ENCODE measurements around the gene ZNF473.
A peak's percentile ranks its signal among the peaks of the same experiment; 100 is the strongest.

ZNF473 gene

DNA sequence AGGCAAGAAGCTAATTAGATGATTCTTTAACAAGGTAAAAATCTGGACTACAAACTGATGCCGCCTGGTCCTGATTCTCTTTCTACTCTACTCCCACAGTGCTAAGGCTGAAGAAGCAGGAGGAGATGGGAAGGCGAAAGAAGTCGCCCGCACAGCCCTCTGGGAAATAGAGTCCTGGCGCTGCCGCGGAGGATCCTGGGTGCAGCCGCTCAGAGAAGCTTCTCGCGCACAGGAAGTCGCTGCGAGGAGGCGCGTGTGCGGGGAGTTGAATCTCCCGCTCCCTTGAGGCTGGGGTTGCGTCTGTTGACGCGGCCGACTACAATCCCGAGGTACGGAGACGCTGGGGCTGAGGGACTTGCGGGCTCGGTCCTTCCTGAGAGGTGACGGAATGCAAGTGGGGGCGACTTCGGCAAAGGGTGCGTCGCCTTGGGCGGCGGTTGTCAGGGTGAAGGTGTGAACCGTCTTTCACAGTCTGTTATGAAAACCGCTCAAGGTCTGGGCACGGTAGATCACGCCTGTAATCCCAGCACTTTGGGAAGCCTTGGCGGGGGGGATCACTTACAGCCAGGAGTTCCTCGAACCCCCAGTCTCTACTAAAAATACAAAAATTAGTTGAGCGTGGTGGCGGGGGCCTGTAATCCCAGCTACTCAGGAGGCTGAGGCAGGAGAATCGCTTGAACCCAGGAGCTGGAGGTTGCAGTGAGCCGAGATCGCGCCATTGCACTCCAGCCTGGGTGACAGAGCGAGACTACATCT, at the start of gene ZNF473:
TSS of gene ZNF473 (plus strand) at position 212 of the 756 bp plus-strand sequence. CDS start 5,078 bp downstream, outside the sequence.
- DNase-seq (ENCODE audit: low read depth), result peak; percentile 97

DNA sequence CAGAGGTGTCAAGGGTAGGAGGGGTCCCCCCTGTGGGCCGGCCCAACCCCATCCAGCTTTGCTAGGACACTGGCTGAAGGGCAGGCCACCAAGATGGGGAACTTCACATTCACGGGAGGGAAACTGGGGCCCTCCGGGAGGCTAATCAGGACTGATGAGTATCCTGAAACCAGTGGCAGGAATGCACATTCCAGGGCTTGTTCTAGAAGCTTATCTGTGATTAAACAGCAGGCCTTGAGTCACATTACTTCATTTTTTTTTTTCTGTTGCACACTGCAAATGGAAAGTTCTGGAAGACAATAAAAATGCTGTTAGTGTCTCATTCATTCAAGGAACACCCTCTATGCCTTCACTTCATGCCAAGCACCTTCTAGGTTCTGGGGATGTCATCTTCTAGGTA, 49.3 kb upstream of the ZNF473 start:
- peak; percentile 31 for DNase-seq (ENCODE audit: low read depth)

DNA sequence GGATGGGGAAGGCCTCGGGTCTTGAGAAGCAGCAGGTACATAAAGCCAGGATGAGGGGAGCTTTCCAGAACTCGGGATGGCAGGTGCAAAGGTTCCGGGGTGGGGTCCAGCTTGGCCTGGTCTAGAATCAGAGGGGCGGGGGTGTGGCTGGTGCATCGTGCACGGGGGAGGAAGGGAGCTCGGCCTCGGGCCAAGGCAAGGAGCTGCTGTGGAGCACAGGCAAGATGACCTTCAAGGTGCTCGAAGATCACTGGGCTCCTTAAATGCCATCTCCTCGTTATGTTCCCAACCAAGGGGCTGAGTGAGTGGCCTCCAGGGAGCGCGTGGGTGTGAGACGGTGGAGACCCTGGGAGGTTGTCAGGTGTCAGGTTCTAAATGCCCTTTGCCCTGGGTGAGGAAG, 48.7 kb upstream of the ZNF473 start:
- DNase-seq (ENCODE audit: low read depth), result no peak

DNA sequence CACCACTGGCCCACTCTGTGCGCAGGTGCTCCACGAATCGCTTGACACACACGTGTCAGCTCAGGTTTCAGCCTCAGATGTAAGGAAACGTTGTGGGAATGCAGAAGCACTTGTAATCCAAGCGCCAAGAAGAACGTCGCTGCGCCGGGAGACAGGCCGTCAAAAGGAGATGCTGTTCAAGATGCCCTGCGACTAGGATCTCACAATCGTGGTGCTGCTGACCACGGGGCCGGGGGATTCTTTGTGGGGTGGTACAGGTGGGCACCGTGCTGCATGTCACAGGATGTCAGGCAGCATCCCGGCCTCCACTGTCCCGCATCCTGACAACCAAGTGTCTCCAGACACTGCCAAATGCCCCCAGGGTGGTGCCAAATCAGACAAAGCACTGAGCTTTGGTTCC, 47.9 kb upstream of the ZNF473 start:
- no peak for DNase-seq (ENCODE audit: low read depth)

DNA sequence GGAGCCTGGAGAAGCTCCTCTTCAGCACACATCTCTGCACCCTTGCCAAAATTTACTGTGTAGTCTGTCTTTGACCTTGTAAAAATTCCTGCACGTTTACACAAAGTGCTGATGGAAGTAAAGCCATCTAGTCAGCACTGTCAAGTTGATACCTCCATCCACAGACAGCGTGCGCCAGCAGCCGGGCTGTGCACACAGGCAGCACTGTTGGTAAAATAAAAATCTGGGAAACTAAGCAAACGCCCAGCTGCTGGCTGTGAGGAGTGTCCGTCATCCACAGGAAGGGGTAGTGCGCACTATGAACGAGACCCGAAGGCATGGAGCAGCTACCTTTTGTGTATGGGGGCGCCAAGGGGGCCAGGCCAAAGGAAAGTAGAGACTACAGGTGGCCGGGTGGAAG, 47.5 kb upstream of the ZNF473 start:
- no peak for DNase-seq (ENCODE audit: low read depth)

DNA sequence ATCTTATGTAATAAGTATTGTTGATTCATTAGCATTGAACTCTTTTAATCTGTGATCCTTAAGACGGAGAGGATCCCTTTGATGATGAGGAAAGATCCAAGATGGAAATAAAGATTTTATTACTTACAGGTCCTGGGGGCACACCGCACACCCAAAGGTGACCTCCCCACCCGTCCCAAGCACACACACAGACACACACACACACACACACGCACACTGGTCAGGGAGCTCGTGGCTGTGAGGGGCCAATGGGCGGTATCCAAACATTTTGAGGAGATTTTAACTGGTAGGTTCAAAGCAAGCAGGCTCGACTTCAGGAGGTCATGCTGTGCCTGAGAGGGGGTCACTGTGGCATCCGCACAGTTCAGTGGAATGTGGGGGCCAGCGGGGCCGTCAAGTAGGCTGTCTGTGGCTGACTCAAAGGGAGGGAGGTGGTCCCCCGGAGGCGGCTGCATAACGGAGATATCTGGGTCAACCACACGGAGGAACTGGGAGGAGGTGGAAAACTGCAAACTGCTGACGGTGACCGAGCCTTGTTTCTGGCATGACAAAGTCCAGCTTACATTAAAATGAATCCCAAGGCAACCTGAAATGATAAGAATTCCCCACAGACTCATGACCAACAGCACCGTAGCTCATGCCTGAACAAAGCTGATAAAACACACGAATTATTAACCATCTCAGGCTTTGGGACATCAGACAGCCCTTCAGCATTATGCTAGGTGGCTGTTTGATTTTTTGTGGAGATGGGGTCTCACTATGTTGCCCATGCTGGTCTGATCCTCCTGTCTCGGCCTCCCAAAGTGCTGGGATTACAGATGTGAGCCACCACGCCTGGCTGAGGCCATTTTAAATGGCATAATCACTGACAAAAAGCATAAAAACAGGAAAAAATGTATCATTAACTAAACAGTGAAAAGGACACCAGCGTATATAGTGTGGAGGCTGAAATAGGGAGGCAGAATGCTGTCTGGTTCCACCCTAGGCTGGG, 43.9 kb upstream of the ZNF473 start:
- no peak for DNase-seq (ENCODE audit: low read depth)

DNA sequence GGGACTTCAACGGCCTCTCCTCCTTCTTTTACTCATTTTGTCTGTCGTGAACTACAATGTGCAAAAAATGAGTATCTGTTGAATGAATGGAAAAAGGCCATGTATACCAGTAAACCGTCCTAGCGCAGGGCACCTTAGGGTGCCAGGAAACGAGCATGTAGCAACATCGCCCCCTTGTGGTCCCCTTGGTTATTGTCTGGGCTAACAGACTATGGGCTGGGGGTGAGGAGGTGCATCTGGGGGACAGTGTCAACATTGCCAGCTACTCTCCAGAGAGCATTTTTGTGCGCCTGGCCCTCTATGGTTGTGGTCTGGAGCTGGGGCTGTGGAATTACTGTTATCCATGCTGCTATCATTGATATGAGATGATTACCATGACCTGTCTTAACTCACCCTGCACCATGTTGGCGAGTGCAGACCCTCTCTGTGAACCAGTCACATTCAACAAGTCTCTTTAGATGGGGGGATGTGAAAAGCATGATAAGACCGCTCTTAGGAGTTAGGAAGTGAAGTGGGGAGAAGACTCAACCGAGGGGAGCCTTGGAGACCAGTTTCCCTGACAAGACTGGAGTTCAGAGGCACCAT, 42.1 kb upstream of the ZNF473 start:
- peak; percentile 47 for DNase-seq (ENCODE audit: low read depth)

DNA sequence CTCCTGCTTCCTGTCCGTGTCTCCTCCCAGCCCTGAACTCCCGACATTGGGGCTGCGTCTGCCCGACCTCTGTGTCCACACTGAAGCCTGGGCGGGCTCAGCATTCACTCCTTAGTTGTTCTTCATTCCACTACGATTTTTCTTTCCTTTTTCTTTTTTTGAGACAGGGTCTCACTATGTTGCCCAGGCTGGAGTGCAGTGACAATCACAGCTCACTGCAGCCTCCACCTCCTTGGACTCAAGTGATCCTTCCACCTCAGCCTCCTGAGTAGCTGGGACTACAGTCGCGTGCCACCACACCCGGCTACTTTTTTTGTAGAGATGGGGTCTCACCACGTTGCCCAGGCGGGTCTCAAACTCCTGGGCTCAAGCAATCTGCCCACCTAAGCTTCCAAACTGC, 41.3 kb upstream of the ZNF473 start:
- DNase-seq (ENCODE audit: low read depth), result no peak

DNA sequence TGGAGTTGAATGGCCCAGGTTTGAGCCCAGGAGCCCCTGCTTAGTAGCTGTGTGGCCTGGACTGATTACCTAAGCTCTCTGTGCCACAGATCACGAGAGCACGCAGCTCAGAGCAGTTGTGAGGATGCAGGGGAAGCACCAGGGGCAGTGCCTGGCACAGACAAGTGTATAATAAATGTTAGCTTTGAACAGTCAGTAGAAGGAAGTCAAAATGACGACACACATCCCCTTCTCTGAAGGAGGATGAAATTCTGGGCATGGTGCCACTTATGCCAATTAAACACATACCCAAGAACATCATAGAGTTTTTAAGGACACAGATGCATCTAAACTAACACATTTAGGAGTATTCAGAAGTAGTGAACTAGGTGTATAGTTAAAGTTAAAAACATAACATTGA, 39.9 kb upstream of the ZNF473 start:
- peak; percentile 13 for DNase-seq (ENCODE audit: low read depth)

DNA sequence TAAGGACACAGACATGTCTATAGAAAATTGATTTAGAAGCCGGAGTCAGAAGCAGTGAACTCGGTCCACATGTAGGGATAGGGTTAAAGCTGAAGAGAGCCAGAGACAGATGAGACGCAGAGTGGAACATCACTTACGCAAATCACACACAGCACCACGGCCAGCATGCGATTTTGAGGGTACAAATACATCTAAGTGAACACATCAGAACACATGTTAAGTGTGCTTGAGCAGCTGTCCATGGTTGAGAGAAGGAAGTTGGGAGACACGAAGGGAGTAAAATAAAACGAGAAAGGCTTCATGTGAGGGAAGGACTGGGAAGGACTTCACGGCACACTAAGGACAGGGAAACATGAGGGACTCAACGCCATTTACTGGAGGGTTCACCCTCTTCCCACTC, 39.5 kb upstream of the ZNF473 start:
- no peak for DNase-seq (ENCODE audit: low read depth)

DNA sequence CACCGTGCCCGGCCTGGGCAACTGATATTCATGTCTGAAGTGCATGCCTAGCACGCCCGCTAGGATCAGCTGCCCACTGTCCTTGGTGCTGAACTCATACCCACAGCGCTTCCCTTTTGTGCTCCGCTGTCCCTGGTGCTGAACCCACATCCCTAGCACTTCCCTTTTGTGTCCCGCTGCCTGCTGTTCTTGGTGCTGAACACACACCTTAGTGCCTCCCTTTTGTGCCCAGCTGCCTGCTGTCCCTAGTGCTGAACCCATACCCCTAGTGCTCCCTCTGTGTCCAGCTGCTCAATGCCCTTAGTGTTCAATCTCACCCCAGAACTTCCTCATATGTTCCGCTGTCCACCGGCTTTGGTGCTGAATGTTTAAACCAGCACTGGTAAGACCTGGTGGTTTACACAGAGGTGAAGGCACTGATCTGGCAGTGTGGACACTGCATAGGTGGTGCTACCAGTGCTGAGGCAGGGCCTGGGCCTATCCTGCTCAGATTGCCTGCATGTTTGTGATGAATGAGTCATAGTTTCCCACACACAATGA, 38.6 kb upstream of the ZNF473 start:
- DNase-seq (ENCODE audit: low read depth), result peak; percentile 90

DNA sequence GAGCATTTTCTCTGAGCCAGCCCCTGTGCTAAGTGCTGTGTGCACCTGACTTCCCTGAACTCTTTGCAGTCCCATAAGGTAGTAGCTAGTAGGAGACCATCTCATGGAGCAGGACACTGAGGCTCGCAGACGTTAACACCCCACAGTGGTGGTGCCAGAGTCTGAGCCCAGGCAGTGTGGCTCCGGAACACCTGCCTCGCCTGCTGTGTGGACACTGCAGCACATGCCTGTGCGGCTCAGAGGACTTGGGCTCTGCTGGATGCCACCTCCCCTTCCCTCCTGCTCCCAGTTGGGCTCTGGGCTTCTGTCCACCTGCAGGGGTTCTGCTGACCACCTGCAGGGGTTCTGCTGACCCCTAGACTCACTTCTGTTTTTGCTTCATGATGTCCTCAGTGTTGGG, 37.8 kb upstream of the ZNF473 start:
- DNase-seq (ENCODE audit: low read depth), result no peak

DNA sequence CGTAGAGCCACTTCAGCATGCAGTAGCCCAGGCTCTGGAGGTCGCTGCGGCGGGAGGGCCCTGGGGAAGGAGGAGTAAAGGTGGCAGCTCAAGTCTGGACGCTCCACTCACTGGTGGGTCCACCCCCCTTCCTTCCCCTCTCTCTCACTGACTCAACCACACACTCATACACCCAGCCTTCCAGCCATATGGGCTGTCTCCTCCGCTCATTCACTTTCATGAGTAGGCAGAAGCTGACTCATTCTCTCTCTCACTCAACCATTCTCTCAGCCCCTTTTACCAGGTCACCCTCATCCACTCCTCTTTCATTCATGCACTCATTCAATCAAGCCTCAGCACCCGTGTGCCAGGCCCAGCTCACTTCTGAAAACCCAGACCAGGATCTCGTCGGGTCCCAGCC, 37.4 kb upstream of the ZNF473 start:
- DNase-seq (ENCODE audit: low read depth), result peak; percentile 33

DNA sequence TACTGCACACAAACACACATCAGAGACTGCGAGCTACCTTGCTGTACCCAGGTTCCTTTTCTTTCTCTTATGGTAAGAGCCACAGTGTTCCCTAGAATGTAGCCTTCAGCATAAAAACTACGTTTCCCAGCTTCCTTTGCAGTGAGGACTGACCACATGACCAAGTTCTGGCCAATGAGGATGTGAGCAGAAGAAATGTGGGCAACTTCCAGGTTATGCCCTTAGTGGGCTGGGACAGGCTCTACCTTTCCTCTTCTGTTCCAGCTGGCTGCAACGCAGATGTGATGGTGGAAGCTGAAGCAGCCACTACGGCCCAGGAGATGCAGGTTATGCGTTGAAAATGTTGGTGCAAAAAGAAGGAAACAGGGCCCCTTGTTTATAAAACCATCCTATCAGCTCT, 28.1 kb upstream of the ZNF473 start:
- peak; percentile 49 for DNase-seq (ENCODE audit: low read depth)

DNA sequence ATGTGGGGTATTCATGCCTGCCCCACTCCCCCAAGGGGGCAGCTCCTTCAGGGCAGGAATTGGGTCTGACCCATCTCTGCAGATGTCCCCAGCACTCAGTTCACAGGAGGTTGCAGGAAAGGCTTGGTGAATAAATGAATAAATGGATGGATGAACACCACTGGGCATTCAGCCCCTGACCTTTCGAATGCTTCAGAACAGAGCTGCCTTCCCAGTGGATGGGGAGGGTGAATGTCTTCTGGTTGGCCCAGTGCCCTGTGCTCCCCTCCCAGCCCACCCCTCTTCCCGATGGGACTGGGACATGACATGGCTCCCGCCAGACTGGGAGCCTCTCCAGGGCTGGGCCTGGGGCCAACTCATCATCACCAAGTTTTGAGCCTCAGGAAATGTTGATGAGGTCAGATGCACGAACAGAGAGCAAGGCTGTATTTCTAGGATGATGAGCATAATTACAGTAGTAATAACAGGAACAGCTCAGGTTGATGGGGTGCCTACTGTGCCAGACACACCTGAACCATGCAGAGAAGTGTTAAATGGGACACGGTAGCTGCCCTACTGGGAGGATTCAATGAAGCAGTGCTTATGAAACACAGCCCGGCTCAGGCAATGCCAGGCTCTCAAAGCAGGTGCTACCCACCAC, 26.3 kb upstream of the ZNF473 start:
- DNase-seq (ENCODE audit: low read depth), result peak; percentile 25

DNA sequence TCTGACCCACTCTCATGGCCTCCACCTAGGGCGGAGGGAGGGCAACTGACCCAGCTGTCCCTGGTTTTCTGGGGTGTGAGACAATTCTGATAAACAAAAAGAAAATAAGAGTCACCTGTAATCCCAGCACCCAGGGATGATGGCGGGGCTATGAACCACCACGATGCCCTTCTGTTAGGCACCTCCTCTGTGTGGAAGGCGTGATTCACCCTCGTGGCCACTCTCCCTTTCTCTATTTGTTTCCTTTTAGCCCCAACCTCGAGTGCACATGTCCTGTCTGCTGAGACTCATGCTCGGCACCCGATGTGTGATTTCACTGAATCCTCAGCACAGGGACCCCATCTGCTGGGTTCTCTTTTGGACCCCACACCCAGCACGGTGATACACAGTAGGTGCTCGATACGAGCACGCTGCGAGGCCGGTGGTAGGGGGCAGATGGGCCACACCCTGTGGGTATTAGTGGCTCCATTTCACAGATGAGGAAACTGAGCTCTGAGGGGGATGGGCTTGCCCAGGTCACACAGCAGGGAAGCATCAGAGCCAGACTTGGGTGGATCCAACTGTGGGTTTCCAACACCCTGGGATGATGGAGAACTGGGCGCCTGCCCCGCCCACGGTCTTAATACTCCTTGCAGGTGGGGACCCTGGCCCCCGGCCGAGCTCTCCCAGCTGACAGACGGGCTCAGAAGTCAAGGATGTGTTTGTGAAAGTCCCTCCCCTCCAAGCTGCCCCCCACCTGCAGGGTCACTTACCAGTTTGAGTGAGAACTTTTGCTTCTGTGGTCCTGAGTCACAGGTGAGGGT, 25.6 kb upstream of the ZNF473 start:
- no peak for DNase-seq (ENCODE audit: low read depth)

DNA sequence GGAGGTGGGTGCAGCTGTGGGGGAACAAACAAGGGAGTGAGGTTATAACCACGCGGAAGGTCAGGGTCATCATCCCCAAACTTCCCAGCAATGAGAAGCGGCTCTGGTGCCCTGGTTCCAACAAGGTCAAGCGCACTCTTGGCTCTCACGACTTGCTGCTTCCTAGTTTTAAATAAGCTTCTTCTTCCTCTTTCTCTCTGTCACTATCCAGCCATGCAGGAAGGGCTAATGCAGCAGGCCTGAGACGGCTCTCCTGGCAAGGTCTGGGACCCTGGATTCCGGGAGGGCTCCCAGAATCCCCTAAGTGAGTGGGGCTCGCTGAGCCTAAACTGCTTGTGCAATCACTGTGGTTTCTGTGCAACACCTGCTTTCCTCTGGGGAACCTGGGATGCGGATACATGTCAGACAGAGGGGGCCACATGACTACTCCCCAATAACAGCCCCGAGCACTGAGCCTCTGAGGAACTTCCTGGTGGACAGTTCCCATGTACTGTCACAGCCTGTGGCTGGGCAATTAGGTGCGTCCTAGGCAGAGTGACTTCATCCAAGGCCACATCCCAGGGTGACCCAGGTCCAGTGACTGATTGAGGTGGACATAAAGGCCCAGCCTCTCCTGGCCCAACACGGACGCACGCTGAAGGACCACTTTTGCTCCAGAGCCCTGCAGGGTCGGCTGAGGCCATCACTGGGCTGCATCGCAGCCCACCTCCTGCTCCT, 24.8 kb upstream of the ZNF473 start:
- no peak for DNase-seq (ENCODE audit: low read depth)

DNA sequence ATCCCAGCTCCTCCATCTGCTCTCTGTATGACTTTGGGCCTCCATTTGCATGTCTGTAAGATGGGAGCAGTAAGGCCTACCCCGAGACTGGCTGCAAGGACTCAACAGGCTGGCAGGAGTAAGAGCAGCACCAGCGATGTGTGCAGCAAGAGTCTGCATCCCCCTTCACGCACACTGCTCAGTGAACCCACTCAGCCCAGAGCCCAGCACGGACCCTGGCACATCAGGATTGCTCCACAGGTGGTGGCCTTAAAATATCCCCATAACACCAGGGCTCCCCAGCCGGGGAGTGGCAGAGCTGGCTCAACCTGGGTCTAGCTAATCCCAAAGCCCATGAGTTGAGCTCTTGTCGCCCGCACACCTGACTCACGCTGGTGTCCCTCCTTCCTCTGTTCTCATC, 24.0 kb upstream of the ZNF473 start:
- no peak for DNase-seq (ENCODE audit: low read depth)

DNA sequence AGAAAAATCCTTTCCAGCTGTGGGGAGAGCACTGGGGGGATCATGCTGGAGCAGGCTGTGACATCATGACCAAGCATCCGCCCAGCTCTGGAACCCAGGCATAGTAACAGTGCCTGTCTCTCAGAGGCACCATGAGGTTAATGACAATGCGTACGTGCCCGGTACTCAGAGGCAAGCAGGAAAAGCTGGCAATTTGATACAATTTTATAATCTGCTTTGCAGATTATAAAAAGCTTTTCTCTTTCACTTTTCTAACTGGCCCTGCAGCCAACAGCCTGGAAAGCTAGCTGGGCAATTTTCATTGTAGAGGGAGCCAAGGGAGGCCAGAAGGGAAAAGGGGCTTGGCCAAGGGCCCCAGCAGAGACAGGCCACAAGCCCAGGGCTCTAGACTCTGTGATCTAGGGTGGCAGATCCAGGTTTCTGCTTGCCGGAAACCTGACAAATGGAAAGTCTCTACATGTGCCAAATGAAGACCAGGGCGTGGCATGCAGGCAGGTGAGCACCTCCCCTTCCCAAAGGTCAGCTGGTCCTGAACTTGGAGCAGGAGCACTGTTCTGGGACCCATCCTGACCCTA, 23.3 kb upstream of the ZNF473 start:
- no peak for DNase-seq (ENCODE audit: low read depth)

DNA sequence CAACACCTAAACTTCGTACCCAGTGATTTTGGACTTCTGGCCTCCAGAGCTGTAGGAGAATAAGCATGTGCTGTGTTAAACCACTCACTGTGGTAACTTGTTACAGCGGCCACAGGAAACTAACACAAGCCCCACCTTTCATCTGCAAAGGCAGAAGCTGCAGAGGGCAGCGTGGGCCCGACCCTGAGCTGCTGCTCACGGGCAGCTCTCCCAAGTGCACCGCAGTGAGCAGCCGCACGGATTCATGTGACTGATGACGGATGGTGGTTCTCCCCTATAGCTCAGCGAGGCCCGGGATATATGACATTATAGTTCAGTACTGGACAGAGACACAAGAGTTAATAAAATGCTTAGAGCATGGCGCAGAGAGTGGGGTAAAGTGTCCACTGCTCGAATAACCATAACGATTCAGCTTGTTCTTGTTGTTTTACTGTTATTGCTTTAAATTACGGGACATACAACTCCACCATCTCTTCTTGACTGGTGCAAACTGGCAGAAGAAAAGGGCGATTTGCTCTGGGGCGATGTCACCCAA, 22.5 kb upstream of the ZNF473 start:
- DNase-seq (ENCODE audit: low read depth), result no peak
